Measurements from ENCODE around the gene CAPN15. TPM values are rescaled to one million over a fixed set of nuclear protein-coding genes. Genes with fewer than 3 reads are reported as not detected.

Gene CAPN15
- total RNA-seq, 6 donors from 2014 or later: 27.3 to 84.5 (median 66.1) TPM

DNA sequence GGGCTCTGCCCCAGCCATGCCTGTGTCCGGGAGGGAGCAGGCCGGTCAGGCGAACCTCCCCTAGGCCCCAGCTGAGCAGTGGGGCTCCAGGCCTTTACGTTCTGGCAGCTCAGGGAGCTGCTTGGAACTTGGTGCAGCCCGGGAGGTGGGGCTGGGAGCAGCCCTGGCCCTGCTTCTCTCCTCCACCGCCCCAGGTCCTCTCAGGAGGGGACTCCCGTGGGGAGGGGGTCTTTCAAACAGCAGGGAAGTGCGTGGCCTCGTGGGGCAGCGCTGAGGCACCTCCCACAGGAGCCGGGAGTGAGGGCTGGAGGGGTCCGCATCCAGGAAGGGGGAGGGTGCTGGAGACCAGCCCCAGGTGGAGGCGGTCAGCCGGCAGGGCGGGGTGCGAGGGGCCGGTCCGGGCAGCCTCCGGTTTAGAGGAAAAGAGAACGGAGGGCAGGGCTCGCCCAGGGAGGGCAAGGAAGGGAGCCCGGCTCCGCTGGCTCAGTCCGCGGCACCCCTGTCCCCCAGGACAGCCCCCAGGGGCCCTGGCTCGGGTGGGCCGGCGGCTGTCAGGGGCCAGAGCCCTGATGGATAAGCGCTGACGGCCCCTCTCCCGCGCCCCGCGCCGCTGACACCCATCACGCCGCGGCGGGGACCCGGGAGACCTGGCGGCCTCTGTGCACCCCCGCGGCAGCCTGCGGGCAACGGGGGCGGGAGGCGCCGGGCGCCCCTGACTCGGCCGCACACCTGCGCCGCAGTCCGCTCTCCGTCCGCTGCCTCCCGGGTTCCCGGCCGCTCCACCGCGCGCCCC lies 32.1 kb downstream of the CAPN15 start:
- Histone ChIP-seq H3K27me3 (peaks cover 1 to 30% (median 14%) of the 10 kb centered on the region in 4 donors), H3K27ac (no peak overlapping the region), H3K4me1 (peaks cover 0 to 17% (median 6%) of the 10 kb centered on the region in 4 donors), H3K4me3 (no peak overlapping the region), H3K36me3 (no peaks in the 10 kb centered on the region), H3K9me3 (no peaks in the 10 kb centered on the region)
- DNase-seq (no peak), ATAC-seq (ENCODE audit: low FRiP score in 2 of 2) (no peak)
- WGBS, 2 donors: 20 to 21% methylated on average over 8 to 18 of the region's 62 CpGs
- TF ChIP-seq EP300 (IDR thresholded peaks at IDR 0.05) (no peak), POLR2AphosphoS5 (IDR thresholded peaks at IDR 0.05) (no peak), POLR2A (IDR thresholded peaks at IDR 0.05) (no peak)
- TF ChIP-seq, protein P1, sequence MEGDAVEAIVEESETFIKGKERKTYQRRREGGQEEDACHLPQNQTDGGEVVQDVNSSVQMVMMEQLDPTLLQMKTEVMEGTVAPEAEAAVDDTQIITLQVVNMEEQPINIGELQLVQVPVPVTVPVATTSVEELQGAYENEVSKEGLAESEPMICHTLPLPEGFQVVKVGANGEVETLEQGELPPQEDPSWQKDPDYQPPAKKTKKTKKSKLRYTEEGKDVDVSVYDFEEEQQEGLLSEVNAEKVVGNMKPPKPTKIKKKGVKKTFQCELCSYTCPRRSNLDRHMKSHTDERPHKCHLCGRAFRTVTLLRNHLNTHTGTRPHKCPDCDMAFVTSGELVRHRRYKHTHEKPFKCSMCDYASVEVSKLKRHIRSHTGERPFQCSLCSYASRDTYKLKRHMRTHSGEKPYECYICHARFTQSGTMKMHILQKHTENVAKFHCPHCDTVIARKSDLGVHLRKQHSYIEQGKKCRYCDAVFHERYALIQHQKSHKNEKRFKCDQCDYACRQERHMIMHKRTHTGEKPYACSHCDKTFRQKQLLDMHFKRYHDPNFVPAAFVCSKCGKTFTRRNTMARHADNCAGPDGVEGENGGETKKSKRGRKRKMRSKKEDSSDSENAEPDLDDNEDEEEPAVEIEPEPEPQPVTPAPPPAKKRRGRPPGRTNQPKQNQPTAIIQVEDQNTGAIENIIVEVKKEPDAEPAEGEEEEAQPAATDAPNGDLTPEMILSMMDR (IDR thresholded peaks at IDR 0.05): no peak

DNA sequence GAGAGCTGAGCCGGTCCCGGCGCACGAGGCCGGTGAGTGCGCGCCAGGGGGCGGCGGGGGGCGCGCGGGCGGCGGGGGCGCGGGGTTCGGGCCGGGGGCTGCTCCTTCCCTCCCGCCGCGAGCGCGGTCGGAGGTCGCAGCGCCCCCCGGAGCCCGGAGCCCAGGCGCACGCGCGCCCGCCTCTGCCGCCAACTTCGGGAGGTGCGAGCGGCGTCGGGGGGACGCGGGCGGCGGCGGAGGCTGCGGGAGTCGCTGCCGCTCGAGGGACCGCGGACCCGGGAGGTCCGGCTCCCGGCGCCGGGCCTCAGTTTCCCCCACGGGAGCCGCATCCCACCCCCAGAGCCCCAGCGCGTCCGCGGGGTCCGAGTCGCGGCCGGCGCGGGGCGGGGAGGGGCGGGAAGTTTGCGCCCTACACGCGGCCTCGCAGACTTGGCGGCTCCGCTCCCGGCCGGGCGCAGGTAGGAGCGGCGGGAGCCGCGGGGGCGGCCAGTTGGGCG lies 32.7 kb downstream of the CAPN15 start, which contains the start of gene PRR35:
Gene PRR35, plus strand, starts transcription at position 191 of the 497 bp plus-strand sequence. CDS start 2,901 bp downstream, outside the sequence.
- Histone ChIP-seq H3K4me1 (peaks cover 0 to 21% (median 6%) of the 10 kb centered on the region in 4 donors), H3K36me3 (no peaks in the 10 kb centered on the region), H3K4me3 (no peak within 1 kb of the TSS), H3K27ac (no peak within 1 kb of the TSS), H3K27me3 (peaks cover 1 to 30% (median 14%) of the 10 kb centered on the region in 4 donors), H3K9me3 (no peaks in the 10 kb centered on the region)
- DNase-seq (no peak), ATAC-seq (ENCODE audit: low FRiP score in 2 of 2) (no peak)
- TF ChIP-seq, protein P1 (IDR thresholded peaks at IDR 0.05): no peak
- no peak for TF ChIP-seq POLR2AphosphoS5 (IDR thresholded peaks at IDR 0.05)
- TF ChIP-seq POLR2A (IDR thresholded peaks at IDR 0.05): no peak
- TF ChIP-seq EP300 (IDR thresholded peaks at IDR 0.05): no peak
- WGBS, 2 donors: 0% methylated on average over 6 of the region's 84 CpGs; no CpG with 5 or more reads in 1 of the 2 donors

DNA sequence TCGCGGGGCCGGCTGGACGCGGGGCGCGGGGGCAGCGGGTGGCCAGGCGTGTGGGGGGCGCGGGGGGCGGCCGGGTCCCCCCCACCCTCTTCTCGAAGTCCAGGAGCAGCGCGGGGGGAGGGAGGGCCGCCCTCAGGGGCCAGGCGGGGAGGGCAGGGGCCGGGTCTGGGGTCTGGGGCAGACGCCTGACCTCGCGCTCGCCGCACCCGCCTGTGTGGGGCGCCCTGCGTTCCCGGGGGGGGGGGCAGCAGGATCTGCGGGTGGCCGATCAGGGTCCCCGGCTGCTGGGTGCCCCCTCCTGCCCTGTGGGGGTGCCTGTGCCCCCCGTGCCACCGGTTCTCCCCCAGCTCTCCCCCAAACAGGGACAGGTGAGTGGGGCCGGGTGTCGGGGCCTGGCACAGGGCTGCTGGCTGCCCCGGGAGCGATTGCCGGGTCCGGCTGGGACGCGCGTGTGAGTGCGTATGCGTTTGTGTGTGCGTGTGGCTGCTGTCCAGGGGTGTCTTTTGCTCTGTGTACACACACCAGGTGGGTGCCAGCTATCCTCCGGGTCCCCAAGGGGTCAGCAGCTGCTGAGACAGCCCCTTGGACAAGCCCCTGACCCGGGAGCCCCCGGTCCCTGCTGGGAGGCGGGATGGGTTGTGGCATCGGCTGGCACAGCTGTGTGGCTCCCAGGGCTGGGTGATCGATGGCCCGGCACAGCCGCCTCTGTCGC lies 33.3 kb downstream of the CAPN15 start:
- DNase-seq (no peak), ATAC-seq (ENCODE audit: low FRiP score in 2 of 2) (no peak)
- Histone ChIP-seq H3K36me3 (no peaks in the 10 kb centered on the region), H3K27ac (no peak overlapping the region), H3K4me3 (no peak overlapping the region), H3K4me1 (peaks cover 1 to 27% (median 6%) of the 10 kb centered on the region in 4 donors), H3K9me3 (no peaks in the 10 kb centered on the region), H3K27me3 (peaks cover 1 to 30% (median 14%) of the 10 kb centered on the region in 4 donors)
- TF ChIP-seq EP300 (IDR thresholded peaks at IDR 0.05): no peak
- TF ChIP-seq, protein P1 (IDR thresholded peaks at IDR 0.05): no peak
- TF ChIP-seq POLR2A (IDR thresholded peaks at IDR 0.05): no peak
- no peak for TF ChIP-seq POLR2AphosphoS5 (IDR thresholded peaks at IDR 0.05)
- WGBS, 2 donors: 24 to 50% methylated on average over 9 to 17 of the region's 54 CpGs

DNA sequence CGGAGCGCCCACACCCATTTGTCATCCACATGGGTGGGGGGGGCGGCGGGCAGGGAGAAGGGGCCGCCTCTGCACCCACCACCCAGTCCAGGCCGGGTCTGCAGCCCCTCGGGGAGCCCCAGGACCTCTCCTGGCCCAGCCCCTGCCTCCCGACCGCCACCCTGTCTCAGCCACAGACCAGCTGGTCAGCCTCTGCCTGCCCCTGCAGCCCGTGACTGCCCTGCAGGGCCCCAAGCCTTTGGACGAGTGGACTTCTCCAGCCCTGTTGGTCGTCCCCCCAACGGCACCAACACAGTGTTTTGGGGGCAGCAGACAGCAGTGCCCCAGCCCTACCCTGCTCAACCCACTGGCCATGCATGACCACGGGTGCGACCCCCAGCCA lies 33.9 kb downstream of the CAPN15 start:
- Histone ChIP-seq H3K27ac (no peak overlapping the region), H3K9me3 (no peaks in the 10 kb centered on the region), H3K4me3 (no peak overlapping the region), H3K4me1 (peaks cover 7 to 32% (median 10%) of the 10 kb centered on the region in 4 donors), H3K36me3 (no peaks in the 10 kb centered on the region), H3K27me3 (peaks cover 1 to 30% (median 14%) of the 10 kb centered on the region in 4 donors)
- 69% methylated on average over 11 of the region's 15 CpGs; no CpG with 5 or more reads in 1 of the 2 donors for WGBS, 2 donors
- no peak for DNase-seq
- ATAC-seq (ENCODE audit: low FRiP score in 2 of 2): no peak
- TF ChIP-seq, protein P1 (IDR thresholded peaks at IDR 0.05): no peak
- TF ChIP-seq EP300 (IDR thresholded peaks at IDR 0.05) (no peak), POLR2A (IDR thresholded peaks at IDR 0.05) (no peak), POLR2AphosphoS5 (IDR thresholded peaks at IDR 0.05) (no peak)
